HG03039 (cell line): Measurements from ENCODE around the gene ZDHHC4.
"Not testable (repeated sequence)": the region's sequence is repeated elsewhere in the genome, so short reads cannot be mapped to it uniquely, and the experiment has no call there.

Source experiments
- ATAC-seq: cut with Tn5 transposase; IDR thresholded peaks from one replicate; pipeline ENCODE4 v1.9.1; 2021; ENCODE audit warnings: mild to moderate bottlenecking, moderate library complexity; ENCODE audit not compliant: unreplicated experiment

The ZDHHC4 gene

DNA sequence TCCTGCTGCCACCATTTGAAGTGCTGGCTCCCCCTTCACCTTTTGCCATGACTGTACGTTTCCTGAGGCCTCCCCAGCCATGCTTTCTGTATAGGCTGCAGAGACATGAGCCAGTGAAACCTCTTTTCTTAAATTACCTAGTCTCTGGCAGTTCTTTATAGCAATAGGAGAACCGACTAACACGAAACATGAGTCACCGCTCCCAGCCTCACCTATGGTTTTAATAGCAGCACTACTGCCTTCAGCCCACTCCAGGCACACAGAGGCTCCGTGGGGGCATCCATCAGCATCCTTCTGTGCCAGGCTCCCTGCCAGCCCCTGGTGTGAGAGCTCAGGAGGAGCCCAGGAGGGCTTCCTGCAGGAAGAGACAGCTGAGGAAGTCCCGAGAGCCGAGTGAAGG lies 54.4 kb downstream of the ZDHHC4 start:
- no peak for ATAC-seq

DNA sequence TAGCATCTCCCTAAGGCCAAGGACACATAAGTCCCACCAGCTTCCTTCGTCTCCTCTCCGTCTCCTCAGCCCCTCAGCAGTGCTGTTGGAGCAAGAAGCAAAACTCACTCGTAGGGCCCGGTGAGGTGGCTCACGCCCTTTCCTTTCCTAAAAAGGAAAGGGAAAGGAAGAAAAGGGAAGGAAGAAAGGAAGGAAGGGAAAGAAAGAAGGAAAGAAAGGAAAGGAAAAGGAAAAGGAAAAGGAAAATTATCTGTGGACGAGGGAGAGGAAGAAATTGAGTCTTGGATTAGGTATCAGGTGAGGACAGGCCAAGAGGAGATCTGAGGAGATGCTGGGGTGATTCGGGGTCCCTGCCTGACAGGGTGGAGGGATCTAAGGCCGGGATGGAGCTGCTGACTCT lies 56.8 kb downstream of the ZDHHC4 start:
- no peak for ATAC-seq

DNA sequence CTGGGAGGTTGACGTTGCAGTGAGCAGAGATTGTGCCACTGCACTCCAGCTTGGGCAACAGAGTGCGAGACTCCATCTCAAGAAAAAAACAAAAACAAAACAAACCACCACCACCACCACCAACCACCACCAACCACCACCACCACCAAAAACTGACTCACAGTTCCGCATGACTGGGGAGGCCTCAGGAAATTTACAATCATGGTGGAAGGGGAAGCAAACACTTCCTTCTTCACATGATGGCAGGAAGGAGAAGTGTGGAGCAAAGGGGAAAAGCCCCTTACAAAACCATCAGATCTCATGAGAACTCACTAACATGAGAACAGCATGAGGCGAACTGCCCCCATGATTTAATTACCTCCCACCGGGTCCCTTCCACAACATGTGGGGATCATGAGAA lies 57.7 kb downstream of the ZDHHC4 start:
- not testable (repeated sequence) for ATAC-seq

DNA sequence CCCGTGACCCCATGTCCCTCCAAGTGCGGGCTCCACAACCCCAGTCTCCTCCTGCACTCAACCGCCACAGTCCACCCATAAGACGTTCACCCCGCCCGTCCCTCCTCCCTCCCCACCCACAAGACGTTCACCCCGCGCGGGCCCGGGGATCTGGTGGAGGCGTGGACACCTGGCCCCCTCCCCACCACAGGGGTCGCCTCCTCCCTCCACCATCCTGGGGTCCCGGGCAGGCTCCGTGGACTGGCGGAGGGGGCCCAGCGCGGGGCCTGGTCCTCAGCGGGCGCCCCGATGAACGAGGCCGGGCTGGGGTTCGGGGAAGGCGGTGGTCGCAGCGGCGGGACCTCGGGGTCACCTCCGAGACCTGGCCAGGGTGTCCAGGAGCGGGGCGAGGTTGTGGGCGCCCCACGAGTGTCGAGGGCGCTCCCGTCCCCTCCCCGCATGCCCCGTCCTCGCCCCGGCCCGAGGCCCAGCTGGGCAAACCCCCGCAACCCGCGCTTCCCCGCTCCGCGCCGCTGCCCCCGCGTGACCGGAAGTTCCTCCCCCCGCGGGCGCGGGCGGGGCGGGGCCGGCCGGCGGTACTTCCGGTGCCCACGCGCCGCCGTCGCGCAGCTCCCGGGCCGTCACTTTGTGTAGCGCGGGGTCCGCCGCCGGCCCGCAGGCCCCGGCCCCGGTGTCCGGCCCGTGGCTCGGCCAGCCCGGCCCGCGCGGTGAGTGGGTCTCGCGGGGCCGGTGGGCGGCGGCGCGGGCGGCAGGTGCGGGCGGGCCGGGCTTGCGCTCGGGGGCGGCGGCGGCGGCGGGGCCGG lies 59.7 kb downstream of the ZDHHC4 start, which contains the start of gene ZNF316:
TSS of gene ZNF316 (plus strand) at position 578 of the 803 bp plus-strand sequence. CDS start 5,092 bp downstream, outside the sequence.
- peak; percentile 75 for ATAC-seq

DNA sequence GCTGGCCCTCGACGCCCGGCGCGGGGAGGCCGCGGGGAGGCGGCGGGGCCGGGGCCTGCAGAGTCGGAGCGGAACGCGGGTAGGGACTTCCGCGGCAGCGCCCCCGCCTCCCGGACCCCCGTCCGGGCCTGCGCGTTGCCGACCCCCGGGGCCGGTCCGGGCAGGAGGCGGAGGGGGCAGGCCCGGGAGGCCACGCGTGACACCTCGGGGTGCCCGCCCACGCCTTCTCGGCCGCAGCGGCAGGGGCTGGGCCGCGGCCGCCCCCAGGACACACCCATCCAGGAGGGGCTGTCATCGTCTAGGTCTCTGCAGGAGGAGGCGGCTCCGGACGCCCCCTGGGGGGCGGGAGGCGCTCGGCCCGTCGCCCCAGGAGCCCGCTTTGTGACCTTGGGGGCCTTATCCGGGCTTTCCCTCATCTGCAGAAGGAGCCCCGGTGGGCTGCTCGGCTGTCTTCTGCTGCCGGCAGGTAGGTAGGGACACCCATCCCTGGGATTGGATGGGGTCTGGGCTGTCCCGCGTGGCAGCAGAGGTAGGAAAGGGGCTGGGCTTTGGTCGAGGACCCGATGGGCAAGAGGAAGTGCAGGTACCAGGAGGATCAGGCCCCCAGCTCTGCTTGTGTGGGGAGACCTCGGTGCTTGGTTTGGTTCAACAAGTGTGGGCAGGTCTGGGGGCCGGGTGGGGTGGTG lies 60.4 kb downstream of the ZDHHC4 start:
- peak; percentile 67 for ATAC-seq
